ENCODE results near the gene IQSEC1. TPM values are rescaled to one million over a fixed set of nuclear protein-coding genes. Genes with fewer than 3 reads are reported as not detected.

IQSEC1 gene
- total and polyA plus RNA-seq, 4 experiments from 2014 or later = 11.9 to 82.0 (median 62.3) TPM

GRCh38 chr3:13042715-13043271 lies 30.4 kb downstream of the IQSEC1 start:
- Histone ChIP-seq H3K9me3 (ENCODE audit: control insufficient read depth in 1 of 2, low read length in 2 of 2) (no peaks in the 10 kb centered on the region), H3K4me1 (ENCODE audit: insufficient read depth, low read length) (peaks cover 4% of the 10 kb centered on the region), H3K36me3 (ENCODE audit: insufficient read depth, low read length) (no peaks in the 10 kb centered on the region), H3K27me3 (ENCODE audit: insufficient read depth, low read length) (no peaks in the 10 kb centered on the region), H3K27ac (ENCODE audit: low read depth, low read length) (no peak overlapping the region), H3K4me3 (ENCODE audit: low read length in 2 of 2) (no peak overlapping the region)
- no peaks in the 10 kb centered on the region for H3K27me3 Mint-ChIP-seq
- no peaks in the 10 kb centered on the region for H3K36me3 Mint-ChIP-seq
- H3K27ac Mint-ChIP-seq = no peak overlapping the region
- no peak overlapping the region for H3K4me3 Mint-ChIP-seq
- ChIA-PET CTCF (ENCODE audit: partially characterized antibody) (no interaction called here), POLR2A (ENCODE audit: partially characterized antibody) (no interaction called here)
- intact Hi-C loops (cut with micrococcal nuclease) = no loop called here
- no peaks in the 10 kb centered on the region for H3K9me3 Mint-ChIP-seq
- peaks cover 6 to 15% (median 9%) of the 10 kb centered on the region in 4 donors for H3K4me1 Mint-ChIP-seq
- no peak for DNase-seq

GRCh38 chr3:13042127-13042701 lies 31.0 kb downstream of the IQSEC1 start:
- DNase-seq = no peak
- no peaks in the 10 kb centered on the region for H3K36me3 Mint-ChIP-seq
- Histone ChIP-seq H3K4me1 (ENCODE audit: insufficient read depth, low read length) (peaks cover 4% of the 10 kb centered on the region), H3K9me3 (ENCODE audit: control insufficient read depth in 1 of 2, low read length in 2 of 2) (no peaks in the 10 kb centered on the region), H3K4me3 (ENCODE audit: low read length in 2 of 2) (no peak overlapping the region), H3K27me3 (ENCODE audit: insufficient read depth, low read length) (no peaks in the 10 kb centered on the region), H3K27ac (ENCODE audit: low read depth, low read length) (no peak overlapping the region), H3K36me3 (ENCODE audit: insufficient read depth, low read length) (no peaks in the 10 kb centered on the region)
- H3K4me1 Mint-ChIP-seq = peaks cover 6 to 15% (median 9%) of the 10 kb centered on the region in 4 donors
- ChIA-PET POLR2A (ENCODE audit: partially characterized antibody) (no interaction called here), CTCF (ENCODE audit: partially characterized antibody) (no interaction called here)
- H3K9me3 Mint-ChIP-seq = no peaks in the 10 kb centered on the region
- H3K27me3 Mint-ChIP-seq = no peaks in the 10 kb centered on the region
- intact Hi-C loops (cut with micrococcal nuclease) = no loop called here
- no peak overlapping the region for H3K4me3 Mint-ChIP-seq
- no peak overlapping the region for H3K27ac Mint-ChIP-seq

- Histone ChIP-seq H3K9me3 (ENCODE audit: control insufficient read depth in 1 of 2, low read length in 2 of 2) (no peaks in the 10 kb centered on the region), H3K36me3 (ENCODE audit: insufficient read depth, low read length) (no peaks in the 10 kb centered on the region), H3K27me3 (ENCODE audit: insufficient read depth, low read length) (no peaks in the 10 kb centered on the region), H3K4me1 (ENCODE audit: insufficient read depth, low read length) (peaks cover 4% of the 10 kb centered on the region), H3K4me3 (ENCODE audit: low read length in 2 of 2) (no peak overlapping the region), H3K27ac (ENCODE audit: low read depth, low read length) (no peak overlapping the region)
- ChIA-PET POLR2A (ENCODE audit: partially characterized antibody) (no interaction called here), CTCF (ENCODE audit: partially characterized antibody) (no interaction called here)
- H3K27me3 Mint-ChIP-seq = no peaks in the 10 kb centered on the region
- no peak for DNase-seq
- peaks cover 4 to 15% (median 9%) of the 10 kb centered on the region in 4 donors for H3K4me1 Mint-ChIP-seq
- no peak overlapping the region for H3K27ac Mint-ChIP-seq
- H3K36me3 Mint-ChIP-seq = no peaks in the 10 kb centered on the region
- intact Hi-C loops (cut with micrococcal nuclease) = no loop called here
- H3K4me3 Mint-ChIP-seq = no peak overlapping the region
- H3K9me3 Mint-ChIP-seq = no peaks in the 10 kb centered on the region
These were observed 32.0 kb downstream of the IQSEC1 start for GRCh38 chr3:13041113-13041776.

GRCh38 chr3:13040361-13041074 lies 32.7 kb downstream of the IQSEC1 start:
- Mint-ChIP-seq H3K36me3 (peaks cover 0 to 4% of the 10 kb centered on the region in 2 donors), H3K4me3 (no peak overlapping the region), H3K9me3 (no peaks in the 10 kb centered on the region), H3K4me1 (peaks cover 4 to 11% (median 7%) of the 10 kb centered on the region in 4 donors), H3K27ac (no peak overlapping the region), H3K27me3 (no peaks in the 10 kb centered on the region)
- POLR2A ChIA-PET (ENCODE audit: partially characterized antibody) = interaction anchor here (1.3 to 1.4 kb wide), 2 partner anchors 25 to 45 kb away, joined by 3 to 5 read pairs; no protein-coding TSS in a partner anchor
- no peak overlapping the region for H3K4me3 ChIP-seq (ENCODE audit: low read length in 2 of 2)
- H3K27ac ChIP-seq (ENCODE audit: low read depth, low read length) = no peak overlapping the region
- intact Hi-C loops (cut with micrococcal nuclease) = no loop called here
- CTCF ChIA-PET (ENCODE audit: partially characterized antibody) = interaction anchor here (1.8 to 1.9 kb wide), 2 partner anchors 27 to 51 kb away, joined by 4 to 5 read pairs; no protein-coding TSS in a partner anchor
- peaks cover 4% of the 10 kb centered on the region for H3K4me1 ChIP-seq (ENCODE audit: insufficient read depth, low read length)
- peak in 2 of 5 donors; percentile 4 to 10 for DNase-seq
- no peaks in the 10 kb centered on the region for H3K36me3 ChIP-seq (ENCODE audit: insufficient read depth, low read length)
- no peaks in the 10 kb centered on the region for H3K9me3 ChIP-seq (ENCODE audit: control insufficient read depth in 1 of 2, low read length in 2 of 2)
- no peaks in the 10 kb centered on the region for H3K27me3 ChIP-seq (ENCODE audit: insufficient read depth, low read length)

GRCh38 chr3:13039213-13039896 lies 33.9 kb downstream of the IQSEC1 start:
- Histone ChIP-seq H3K36me3 (ENCODE audit: insufficient read depth, low read length) (no peaks in the 10 kb centered on the region), H3K4me3 (ENCODE audit: low read length in 2 of 2) (no peak overlapping the region), H3K27me3 (ENCODE audit: insufficient read depth, low read length) (no peaks in the 10 kb centered on the region), H3K4me1 (ENCODE audit: insufficient read depth, low read length) (peaks cover 4% of the 10 kb centered on the region), H3K9me3 (ENCODE audit: control insufficient read depth in 1 of 2, low read length in 2 of 2) (no peaks in the 10 kb centered on the region), H3K27ac (ENCODE audit: low read depth, low read length) (no peak overlapping the region)
- no peak overlapping the region for H3K4me3 Mint-ChIP-seq
- H3K27me3 Mint-ChIP-seq = no peaks in the 10 kb centered on the region
- CTCF ChIA-PET (ENCODE audit: partially characterized antibody) = interaction anchor here (1.5 to 1.9 kb wide), 3 partner anchors 26 to 53 kb away, joined by 3 to 5 read pairs (median 4); no protein-coding TSS in a partner anchor
- intact Hi-C loops (cut with micrococcal nuclease) = no loop called here
- no peak overlapping the region for H3K27ac Mint-ChIP-seq
- H3K9me3 Mint-ChIP-seq = no peaks in the 10 kb centered on the region
- peaks cover 3 to 11% (median 7%) of the 10 kb centered on the region in 4 donors for H3K4me1 Mint-ChIP-seq
- POLR2A ChIA-PET (ENCODE audit: partially characterized antibody) = interaction anchor here (0.8 to 1.4 kb wide), 4 partner anchors 24 to 46 kb away, joined by 3 to 5 read pairs (median 3); no protein-coding TSS in a partner anchor
- peaks cover 0 to 4% of the 10 kb centered on the region in 2 donors for H3K36me3 Mint-ChIP-seq
- DNase-seq = no peak

- H3K4me3 ChIP-seq (ENCODE audit: low read length in 2 of 2) = no peak overlapping the region
- no peaks in the 10 kb centered on the region for H3K27me3 ChIP-seq (ENCODE audit: insufficient read depth, low read length)
- peaks cover 4% of the 10 kb centered on the region for H3K4me1 ChIP-seq (ENCODE audit: insufficient read depth, low read length)
- no peak for DNase-seq
- H3K4me1 Mint-ChIP-seq = peaks cover 3 to 11% (median 7%) of the 10 kb centered on the region in 4 donors
- ChIA-PET CTCF (ENCODE audit: partially characterized antibody) (no interaction called here), POLR2A (ENCODE audit: partially characterized antibody) (no interaction called here)
- H3K27ac Mint-ChIP-seq = no peak overlapping the region
- H3K4me3 Mint-ChIP-seq = no peak overlapping the region
- H3K27ac ChIP-seq (ENCODE audit: low read depth, low read length) = no peak overlapping the region
- no peaks in the 10 kb centered on the region for H3K9me3 Mint-ChIP-seq
- H3K9me3 ChIP-seq (ENCODE audit: control insufficient read depth in 1 of 2, low read length in 2 of 2) = no peaks in the 10 kb centered on the region
- H3K27me3 Mint-ChIP-seq = no peaks in the 10 kb centered on the region
- H3K36me3 ChIP-seq (ENCODE audit: insufficient read depth, low read length) = no peaks in the 10 kb centered on the region
- intact Hi-C loops (cut with micrococcal nuclease) = no loop called here
- peaks cover 0 to 4% of the 10 kb centered on the region in 2 donors for H3K36me3 Mint-ChIP-seq
These were observed 35.6 kb downstream of the IQSEC1 start for GRCh38 chr3:13037458-13038117.

Measured in CD4-positive, alpha-beta memory T cell (primary cell).